ENCODE measurements around the gene LENG8.

Gene LENG8

DNA sequence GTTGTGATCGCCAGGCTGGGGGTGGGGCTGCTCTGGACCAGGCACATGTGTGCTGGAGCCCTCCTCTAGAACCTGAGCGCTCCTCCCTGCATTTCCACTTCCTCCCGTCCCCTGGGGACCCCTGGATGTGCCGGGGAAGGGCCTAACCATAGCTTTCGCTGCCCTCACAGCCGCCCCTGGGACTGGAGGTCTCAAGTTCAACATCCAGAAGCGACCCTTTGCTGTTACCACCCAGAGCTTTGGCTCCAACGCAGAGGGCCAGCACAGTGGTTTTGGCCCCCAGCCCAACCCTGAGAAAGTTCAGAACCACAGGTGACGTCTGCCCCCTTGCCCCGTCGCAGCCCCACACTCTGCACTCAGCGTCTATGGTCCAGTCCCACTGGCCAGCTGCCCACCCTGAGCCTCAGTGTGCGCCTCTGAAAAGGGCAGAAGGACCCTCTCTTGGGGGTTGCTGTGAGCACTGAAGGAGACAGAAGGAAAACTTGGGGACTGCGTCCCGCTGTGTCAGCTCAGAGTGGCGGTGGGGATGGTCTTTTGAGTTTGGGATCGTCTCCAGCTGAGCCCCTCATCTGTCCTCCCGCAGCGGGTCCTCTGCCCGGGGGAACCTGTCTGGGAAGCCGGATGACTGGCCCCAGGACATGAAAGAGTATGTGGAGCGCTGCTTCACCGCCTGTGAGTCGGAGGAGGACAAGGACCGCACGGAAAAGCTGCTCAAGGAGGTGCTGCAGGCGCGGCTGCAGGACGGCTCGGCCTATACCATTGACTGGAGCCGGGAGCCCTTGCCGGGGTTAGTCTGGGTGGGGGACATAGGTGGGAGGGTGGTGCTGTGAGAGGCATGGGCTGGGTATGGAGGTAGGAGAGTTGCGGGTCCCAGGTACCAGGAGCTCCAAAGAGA, 6.0 kb downstream of the LENG8 start:
- Histone ChIP-seq H3K27me3 (ENCODE audit: control insufficient read depth in 1 of 2, insufficient read depth in 2 of 2, low read length in 2 of 2) (no peaks in the 10 kb centered on the region), H3K4me3 (ENCODE audit: low read depth in 1 of 2, low read length in 2 of 2) (no peak overlapping the region), H3K9me3 (ENCODE audit: control insufficient read depth in 1 of 2, low read length in 2 of 2) (no peaks in the 10 kb centered on the region), H3K9ac (ENCODE audit: low read depth in 1 of 2, low read length in 2 of 2) (no peak overlapping the region), H3K36me3 (ENCODE audit: control insufficient read depth in 1 of 2, insufficient read depth in 2 of 2, low read length in 2 of 2) (peaks cover 66 to 92% of the 10 kb centered on the region in 2 donors), H3K27ac (ENCODE audit: low read depth, low read length) (no peak overlapping the region), H3K4me1 (ENCODE audit: control insufficient read depth in 1 of 2, insufficient read depth in 2 of 2, low read length in 2 of 2) (peaks cover 21 to 31% of the 10 kb centered on the region in 2 donors)

GRCh38 chr19:54455786-54456422, 6.9 kb downstream of the LENG8 start:
- no peak overlapping the region for H3K9ac ChIP-seq (ENCODE audit: low read depth in 1 of 2, low read length in 2 of 2)
- no peaks in the 10 kb centered on the region for H3K9me3 ChIP-seq (ENCODE audit: control insufficient read depth in 1 of 2, low read length in 2 of 2)
- no peaks in the 10 kb centered on the region for H3K27me3 ChIP-seq (ENCODE audit: control insufficient read depth in 1 of 2, insufficient read depth in 2 of 2, low read length in 2 of 2)
- peaks cover 12 to 25% of the 10 kb centered on the region in 2 donors for H3K4me1 ChIP-seq (ENCODE audit: control insufficient read depth in 1 of 2, insufficient read depth in 2 of 2, low read length in 2 of 2)
- no peak overlapping the region for H3K4me3 ChIP-seq (ENCODE audit: low read depth in 1 of 2, low read length in 2 of 2)
- no peak overlapping the region for H3K27ac ChIP-seq (ENCODE audit: low read depth, low read length)
- peaks cover 66 to 93% of the 10 kb centered on the region in 2 donors for H3K36me3 ChIP-seq (ENCODE audit: control insufficient read depth in 1 of 2, insufficient read depth in 2 of 2, low read length in 2 of 2)

GRCh38 chr19:54456423-54457373, 7.7 kb downstream of the LENG8 start:
- Histone ChIP-seq H3K4me3 (ENCODE audit: low read depth in 1 of 2, low read length in 2 of 2) (no peak overlapping the region), H3K9ac (ENCODE audit: low read depth in 1 of 2, low read length in 2 of 2) (no peak overlapping the region), H3K27me3 (ENCODE audit: control insufficient read depth in 1 of 2, insufficient read depth in 2 of 2, low read length in 2 of 2) (no peaks in the 10 kb centered on the region), H3K9me3 (ENCODE audit: control insufficient read depth in 1 of 2, low read length in 2 of 2) (no peaks in the 10 kb centered on the region), H3K36me3 (ENCODE audit: control insufficient read depth in 1 of 2, insufficient read depth in 2 of 2, low read length in 2 of 2) (peaks cover 61 to 93% of the 10 kb centered on the region in 2 donors), H3K4me1 (ENCODE audit: control insufficient read depth in 1 of 2, insufficient read depth in 2 of 2, low read length in 2 of 2) (peaks cover 4 to 18% of the 10 kb centered on the region in 2 donors), H3K27ac (ENCODE audit: low read depth, low read length) (no peak overlapping the region)

DNA sequence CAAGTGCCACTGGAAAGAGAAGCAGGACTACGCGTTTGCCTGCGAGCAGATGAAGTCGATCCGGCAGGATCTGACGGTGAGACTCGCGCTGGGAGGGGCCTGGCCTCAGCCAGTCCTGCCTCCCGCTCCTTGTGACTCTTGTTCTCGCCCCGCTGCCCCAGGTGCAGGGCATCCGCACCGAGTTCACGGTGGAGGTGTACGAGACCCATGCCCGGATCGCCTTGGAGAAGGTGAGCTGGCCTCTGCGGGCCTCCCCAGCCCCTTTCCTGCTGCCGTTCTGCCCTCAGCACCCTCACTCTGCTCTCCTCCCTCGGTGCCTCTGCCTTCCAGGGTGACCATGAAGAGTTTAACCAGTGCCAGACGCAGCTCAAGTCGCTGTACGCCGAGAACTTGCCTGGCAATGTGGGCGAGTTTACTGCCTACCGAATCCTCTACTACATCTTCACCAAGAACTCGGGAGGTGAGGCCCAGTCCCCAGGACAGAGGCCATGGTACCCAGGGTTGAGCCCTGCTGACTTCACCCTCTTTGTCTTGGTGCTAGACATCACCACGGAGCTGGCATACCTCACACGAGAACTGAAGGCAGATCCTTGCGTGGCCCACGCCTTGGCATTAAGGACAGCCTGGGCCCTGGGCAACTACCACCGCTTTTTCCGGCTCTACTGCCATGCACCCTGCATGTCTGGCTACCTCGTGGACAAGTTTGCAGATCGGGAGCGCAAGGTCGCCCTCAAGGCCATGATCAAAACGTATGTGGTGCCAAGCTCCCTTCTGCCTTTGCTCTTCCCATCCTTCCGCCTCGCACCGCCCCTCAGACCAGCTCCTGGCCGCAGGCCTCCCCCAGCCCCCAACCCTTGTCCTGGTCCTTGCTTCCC, 9.0 kb downstream of the LENG8 start:
- Histone ChIP-seq H3K4me3 (ENCODE audit: low read depth in 1 of 2, low read length in 2 of 2) (no peak overlapping the region), H3K9ac (ENCODE audit: low read depth in 1 of 2, low read length in 2 of 2) (no peak overlapping the region), H3K36me3 (ENCODE audit: control insufficient read depth in 1 of 2, insufficient read depth in 2 of 2, low read length in 2 of 2) (peaks cover 48 to 84% of the 10 kb centered on the region in 2 donors), H3K4me1 (ENCODE audit: control insufficient read depth in 1 of 2, insufficient read depth in 2 of 2, low read length in 2 of 2) (peaks cover 7 to 21% of the 10 kb centered on the region in 2 donors), H3K27ac (ENCODE audit: low read depth, low read length) (no peak overlapping the region), H3K27me3 (ENCODE audit: control insufficient read depth in 1 of 2, insufficient read depth in 2 of 2, low read length in 2 of 2) (no peaks in the 10 kb centered on the region), H3K9me3 (ENCODE audit: control insufficient read depth in 1 of 2, low read length in 2 of 2) (no peaks in the 10 kb centered on the region)

DNA sequence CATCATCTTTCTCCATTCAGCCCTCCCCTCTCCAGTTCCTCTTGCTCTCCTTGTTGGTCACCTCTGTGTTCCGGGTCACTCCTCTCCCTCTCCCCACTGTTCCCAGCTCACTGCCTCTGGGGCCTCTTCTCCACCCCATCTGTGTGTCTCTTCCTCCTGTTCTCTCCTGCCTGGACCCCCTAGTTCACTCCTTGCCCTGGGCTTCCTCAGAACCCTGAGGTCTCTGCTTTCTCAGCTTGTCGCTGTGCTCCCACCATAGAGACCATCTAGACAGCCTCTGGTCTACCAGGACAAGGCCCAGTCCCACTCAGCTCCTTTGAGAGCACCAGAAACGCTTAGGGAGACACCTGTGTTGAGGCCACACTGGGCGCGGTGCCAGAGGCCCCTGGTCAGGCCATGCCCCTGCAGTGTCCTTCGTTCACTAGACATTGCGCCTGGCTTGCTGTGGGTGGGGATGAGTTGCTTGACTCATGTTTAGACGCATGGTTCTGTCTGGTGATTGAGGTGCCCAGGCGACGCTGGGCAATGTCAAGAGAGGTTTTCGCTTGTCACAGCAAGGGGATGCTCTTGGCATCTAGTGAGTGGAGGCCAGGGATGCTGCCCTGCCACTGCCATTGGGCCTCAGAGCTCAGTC, 9.8 kb downstream of the LENG8 start:
- Histone ChIP-seq H3K9me3 (ENCODE audit: control insufficient read depth in 1 of 2, low read length in 2 of 2) (no peaks in the 10 kb centered on the region), H3K36me3 (ENCODE audit: control insufficient read depth in 1 of 2, insufficient read depth in 2 of 2, low read length in 2 of 2) (peaks cover 41 to 77% of the 10 kb centered on the region in 2 donors), H3K4me3 (ENCODE audit: low read depth in 1 of 2, low read length in 2 of 2) (no peak overlapping the region), H3K9ac (ENCODE audit: low read depth in 1 of 2, low read length in 2 of 2) (no peak overlapping the region), H3K27me3 (ENCODE audit: control insufficient read depth in 1 of 2, insufficient read depth in 2 of 2, low read length in 2 of 2) (no peaks in the 10 kb centered on the region), H3K27ac (ENCODE audit: low read depth, low read length) (no peak overlapping the region), H3K4me1 (ENCODE audit: control insufficient read depth in 1 of 2, insufficient read depth in 2 of 2, low read length in 2 of 2) (peaks cover 7 to 21% of the 10 kb centered on the region in 2 donors)

GRCh38 chr19:54459282-54460229, 10.6 kb downstream of the LENG8 start:
- Histone ChIP-seq H3K4me3 (ENCODE audit: low read depth in 1 of 2, low read length in 2 of 2) (no peak overlapping the region), H3K36me3 (ENCODE audit: control insufficient read depth in 1 of 2, insufficient read depth in 2 of 2, low read length in 2 of 2) (peaks cover 33 to 69% of the 10 kb centered on the region in 2 donors), H3K9ac (ENCODE audit: low read depth in 1 of 2, low read length in 2 of 2) (no peak overlapping the region), H3K27me3 (ENCODE audit: control insufficient read depth in 1 of 2, insufficient read depth in 2 of 2, low read length in 2 of 2) (no peaks in the 10 kb centered on the region), H3K27ac (ENCODE audit: low read depth, low read length) (no peak overlapping the region), H3K4me1 (ENCODE audit: control insufficient read depth in 1 of 2, insufficient read depth in 2 of 2, low read length in 2 of 2) (peaks cover 7 to 21% of the 10 kb centered on the region in 2 donors), H3K9me3 (ENCODE audit: control insufficient read depth in 1 of 2, low read length in 2 of 2) (no peaks in the 10 kb centered on the region)

DNA sequence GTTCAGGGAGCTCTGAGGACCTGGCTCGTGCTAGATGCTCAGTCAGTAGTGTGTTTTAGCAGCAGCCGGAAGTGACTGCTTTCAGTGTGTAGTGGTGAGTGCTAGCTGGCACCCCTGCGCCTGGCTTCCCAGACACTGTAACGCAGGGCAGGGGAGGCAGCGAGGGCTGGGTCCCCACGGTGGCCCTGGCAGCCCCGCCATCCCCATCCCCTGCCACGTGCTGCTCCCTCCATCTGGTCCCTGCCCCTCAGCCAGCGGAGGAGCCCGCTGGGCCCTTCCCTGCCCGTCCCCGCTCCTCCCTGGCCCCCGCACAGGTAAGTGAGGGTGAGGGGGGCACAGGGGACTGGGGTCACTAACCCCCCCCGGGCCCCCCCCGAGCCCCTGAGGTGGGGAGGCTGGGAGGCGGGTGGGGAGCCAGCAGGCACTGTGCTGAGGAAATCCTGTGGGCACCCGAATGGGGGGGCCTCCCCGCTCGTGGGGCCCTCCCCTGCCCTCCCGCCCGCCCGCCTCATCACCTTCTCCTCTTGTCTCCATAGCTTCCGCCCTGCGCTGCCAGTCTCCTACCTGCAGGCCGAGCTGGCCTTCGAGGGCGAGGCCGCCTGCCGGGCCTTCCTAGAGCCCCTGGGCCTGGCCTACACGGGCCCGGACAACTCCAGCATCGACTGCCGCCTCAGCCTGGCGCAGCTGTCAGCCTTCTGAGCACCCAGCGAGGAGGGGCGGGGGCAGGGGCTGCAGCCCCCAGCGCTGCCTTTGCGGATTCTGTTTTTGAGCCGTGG, 11.4 kb downstream of the LENG8 start:
- Histone ChIP-seq H3K27ac (ENCODE audit: low read depth, low read length) (no peak overlapping the region), H3K27me3 (ENCODE audit: control insufficient read depth in 1 of 2, insufficient read depth in 2 of 2, low read length in 2 of 2) (no peaks in the 10 kb centered on the region), H3K9ac (ENCODE audit: low read depth in 1 of 2, low read length in 2 of 2) (no peak overlapping the region), H3K4me3 (ENCODE audit: low read depth in 1 of 2, low read length in 2 of 2) (no peak overlapping the region), H3K4me1 (ENCODE audit: control insufficient read depth in 1 of 2, insufficient read depth in 2 of 2, low read length in 2 of 2) (peaks cover 7 to 21% of the 10 kb centered on the region in 2 donors), H3K36me3 (ENCODE audit: control insufficient read depth in 1 of 2, insufficient read depth in 2 of 2, low read length in 2 of 2) (peaks cover 24 to 60% of the 10 kb centered on the region in 2 donors), H3K9me3 (ENCODE audit: control insufficient read depth in 1 of 2, low read length in 2 of 2) (no peaks in the 10 kb centered on the region)

DNA sequence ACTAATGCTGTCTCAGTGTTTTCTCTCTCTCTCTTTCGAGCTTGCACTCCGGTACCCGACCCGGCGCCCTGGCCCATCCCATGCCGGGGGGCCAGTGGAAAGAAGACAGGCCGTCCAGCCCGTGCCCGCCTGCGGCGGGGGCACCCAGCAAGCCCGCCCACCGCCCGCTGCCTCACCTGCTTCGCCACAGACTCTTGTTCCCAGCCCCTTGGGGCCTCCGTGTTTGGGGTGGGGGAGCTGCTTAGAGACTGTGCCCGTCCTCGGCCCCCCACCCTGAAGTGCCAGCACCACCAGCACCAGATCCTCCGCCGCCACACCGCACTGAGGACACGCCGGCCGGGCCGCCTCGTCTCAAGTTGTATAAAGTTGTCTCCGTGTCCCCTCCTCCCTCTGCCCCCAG, 12.2 kb downstream of the LENG8 start:
- peaks cover 8 to 21% of the 10 kb centered on the region in 2 donors for H3K4me1 ChIP-seq (ENCODE audit: control insufficient read depth in 1 of 2, insufficient read depth in 2 of 2, low read length in 2 of 2)
- H3K4me3 ChIP-seq (ENCODE audit: low read depth in 1 of 2, low read length in 2 of 2), result peak overlapping the region; percentile 29 to 32
- H3K36me3 ChIP-seq (ENCODE audit: control insufficient read depth in 1 of 2, insufficient read depth in 2 of 2, low read length in 2 of 2), result peaks cover 23 to 56% of the 10 kb centered on the region in 2 donors
- H3K9ac ChIP-seq (ENCODE audit: low read depth in 1 of 2, low read length in 2 of 2), result no peak overlapping the region
- H3K27ac ChIP-seq (ENCODE audit: low read depth, low read length), result peak overlapping the region; percentile 56
- no peaks in the 10 kb centered on the region for H3K27me3 ChIP-seq (ENCODE audit: control insufficient read depth in 1 of 2, insufficient read depth in 2 of 2, low read length in 2 of 2)
- H3K9me3 ChIP-seq (ENCODE audit: control insufficient read depth in 1 of 2, low read length in 2 of 2), result no peaks in the 10 kb centered on the region

All from duodenal mucosa (tissue), 2 donors.